HTR-8/SVneo (cell line): ENCODE measurements around the gene FANCF.

Source experiments
- DNase-seq: peaks from one replicate; pipeline ENCODE4 v3.0.0; 2011; ENCODE audit warnings: low spot score, mixed read lengths; ENCODE audit not compliant: insufficient read length
- FAIRE-seq: peaks from 2 replicates; lab custom pipeline; 2011; peaks lifted over from hg19 to GRCh38; lab: Jason Lieb, UNC

Gene FANCF

GRCh38 chr11:22627421-22627820, 1.8 kb upstream of the FANCF start:
- FAIRE-seq = no peak

GRCh38 chr11:22626573-22627239, 1.1 kb upstream of the FANCF start:
- FAIRE-seq = no peak
- DNase-seq = no peak

More at GRCh38 chr11:22627421-22627820, 1.8 kb upstream of the FANCF start:
- no peak for DNase-seq

- peak; percentile 29 for DNase-seq
- no peak for FAIRE-seq
Observed at GRCh38 chr11:22624742-22625447, 728 bp downstream of the FANCF start.

DNA sequence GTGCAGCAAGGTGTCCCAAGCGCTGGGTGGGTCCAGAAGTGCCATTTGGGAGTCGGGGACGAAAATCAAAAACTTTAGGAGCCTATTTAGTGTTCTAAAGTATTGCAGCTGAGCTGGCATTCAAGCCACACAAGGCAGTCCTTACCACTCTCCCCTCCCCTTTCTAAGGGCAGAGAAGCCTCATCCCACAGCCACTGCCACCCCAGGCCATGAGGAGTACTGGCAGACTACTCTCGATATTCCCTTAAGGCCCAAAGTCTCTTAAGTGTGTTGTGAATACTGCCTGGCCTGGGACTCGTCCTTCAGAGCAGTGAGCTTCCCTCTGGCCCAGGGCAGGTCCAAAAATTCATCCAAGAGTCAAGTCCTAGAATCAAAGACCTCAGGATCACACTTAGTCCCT, 7.8 kb downstream of the FANCF start:
- FAIRE-seq = no peak
- DNase-seq = no peak

DNA sequence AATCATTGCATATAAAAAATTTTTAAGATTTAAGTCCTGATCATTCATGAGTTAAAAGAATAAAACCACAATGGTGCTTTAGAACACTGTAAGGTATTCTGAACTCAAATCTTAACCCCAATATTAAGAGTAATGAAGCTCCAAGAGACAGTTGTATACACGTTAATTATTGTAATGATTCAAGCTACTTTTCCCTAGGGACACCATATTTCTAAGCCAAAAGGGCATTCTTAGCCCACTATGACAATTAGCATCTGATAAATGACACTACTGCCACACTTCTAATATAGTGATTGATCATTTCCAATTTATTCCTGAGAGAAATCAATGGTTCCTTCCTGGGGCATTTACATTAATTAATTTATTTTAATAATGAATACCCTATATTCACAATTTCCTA, 21.7 kb downstream of the FANCF start:
- FAIRE-seq (no peak), DNase-seq (no peak)

DNA sequence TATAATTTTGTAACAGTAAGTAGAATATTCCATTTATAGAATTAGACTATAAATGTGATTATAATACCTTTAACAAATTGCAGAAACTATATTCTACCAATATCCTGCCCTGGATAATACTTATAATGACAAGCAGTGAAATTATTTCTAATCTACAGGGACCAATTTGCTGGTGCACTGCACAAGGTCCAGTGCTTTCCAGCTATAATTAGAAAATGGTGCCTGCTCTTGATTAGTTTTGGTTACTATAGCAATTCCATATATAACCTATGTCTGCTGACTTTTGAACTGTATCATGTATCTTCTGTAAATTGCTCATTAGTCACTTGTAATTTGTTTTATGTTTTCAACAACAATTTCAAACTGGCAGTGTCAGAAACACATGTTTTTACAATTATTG, 23.1 kb downstream of the FANCF start:
- no peak for DNase-seq
- no peak for FAIRE-seq

DNA sequence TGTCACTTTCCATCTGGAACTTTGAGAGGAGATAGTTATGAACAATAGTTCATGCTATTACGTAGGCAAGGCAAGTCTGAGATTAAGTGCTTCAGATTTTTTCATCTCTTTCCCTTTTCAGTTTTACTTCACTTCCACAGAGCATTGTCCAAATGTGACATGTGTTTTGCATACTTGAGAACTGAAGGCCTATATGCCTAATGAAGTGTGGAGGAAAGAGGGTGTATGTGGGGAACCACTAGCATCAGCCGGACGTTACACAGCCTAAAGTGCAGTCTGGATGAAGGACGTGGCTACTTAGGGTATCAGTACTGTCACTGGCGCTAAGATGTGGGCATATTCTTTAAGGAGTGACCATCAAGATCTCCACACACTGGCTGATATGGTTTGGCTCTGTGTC, 26.2 kb downstream of the FANCF start:
- no peak for FAIRE-seq
- DNase-seq = no peak

DNA sequence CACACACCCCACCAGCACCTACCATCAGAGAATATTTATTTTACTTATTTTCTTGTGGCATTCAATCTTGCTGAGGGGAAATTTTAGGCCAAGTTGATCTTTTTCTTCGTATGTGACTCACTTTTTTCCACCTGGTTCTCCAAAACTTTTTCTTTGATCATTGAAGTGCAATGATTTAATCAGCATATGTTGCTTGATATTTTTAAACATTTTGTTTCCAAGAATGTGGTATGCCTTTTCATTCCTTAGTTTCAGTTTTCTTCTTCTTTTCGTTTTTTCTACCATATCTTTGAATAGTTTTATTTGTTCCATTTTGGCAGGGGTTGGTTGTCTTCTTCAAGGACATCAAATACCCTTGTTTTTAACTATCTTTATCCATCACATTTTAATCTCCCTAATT, 28.6 kb downstream of the FANCF start:
- DNase-seq = no peak
- no peak for FAIRE-seq

- FAIRE-seq (no peak), DNase-seq (no peak)
Observed at GRCh38 chr11:22584976-22585375, 40.6 kb downstream of the FANCF start.

- FAIRE-seq (no peak), DNase-seq (no peak)
Observed at GRCh38 chr11:22583963-22584492, 41.6 kb downstream of the FANCF start.

DNA sequence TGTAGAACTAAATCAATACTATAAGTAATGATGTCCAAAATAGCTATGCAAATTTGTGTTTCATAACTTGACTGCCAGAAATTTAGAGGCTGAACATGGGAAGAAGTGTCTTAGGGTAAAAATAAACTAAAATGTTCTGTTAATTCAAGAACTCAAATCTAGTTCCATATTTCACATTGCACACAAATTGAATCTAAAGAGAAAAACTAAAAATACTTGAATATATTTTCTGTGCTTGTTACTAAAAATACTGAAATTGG, 43.5 kb downstream of the FANCF start:
- FAIRE-seq = no peak
- no peak for DNase-seq

DNA sequence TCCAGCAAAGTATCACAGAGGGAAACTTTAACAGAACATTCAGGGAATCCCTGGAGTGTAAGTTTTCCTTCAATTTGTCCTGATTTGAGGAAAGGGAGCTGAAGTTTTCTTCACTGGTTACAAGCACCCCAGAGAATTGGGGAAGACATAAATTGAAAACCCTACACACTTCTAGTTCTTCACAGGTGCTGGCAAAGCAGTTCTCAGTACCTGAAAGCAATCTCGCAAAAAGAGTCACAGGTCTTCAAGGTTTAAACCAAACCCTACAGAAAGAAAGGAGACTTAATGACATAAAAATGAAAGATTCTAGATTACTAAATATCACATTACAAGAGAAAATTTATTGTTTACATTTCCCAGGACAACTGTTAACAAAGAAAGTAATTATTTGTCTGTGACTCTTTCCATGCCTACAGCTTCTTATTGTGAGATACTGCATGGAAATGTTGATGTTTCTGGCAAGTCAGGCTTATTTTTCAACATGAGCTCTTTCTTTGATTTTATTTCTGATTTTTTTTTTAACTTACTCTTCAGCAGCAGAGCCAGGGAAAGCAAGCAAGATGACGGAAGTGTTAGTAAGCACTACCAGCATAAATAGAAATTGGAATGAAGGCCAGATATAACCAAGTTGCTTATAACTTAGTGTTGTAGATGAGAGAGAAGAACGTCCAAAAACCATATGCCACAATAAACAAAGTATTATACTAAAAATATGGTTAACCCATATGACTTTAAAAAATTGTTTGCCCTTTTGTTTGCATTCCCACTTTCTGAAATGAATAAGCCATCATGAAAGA, 44.1 kb downstream of the FANCF start:
- no peak for DNase-seq

GRCh38 chr11:22577854-22578253, 47.8 kb downstream of the FANCF start:
- DNase-seq (no peak), FAIRE-seq (no peak)

More for the DNA sequence above, 44.1 kb downstream of the FANCF start:
- FAIRE-seq = no peak
